Endodermal cell (in vitro differentiated cells): ENCODE measurements around the gene RHOT1. TPM values are rescaled to one million over a fixed set of nuclear protein-coding genes. Genes with fewer than 3 reads are reported as not detected.

Experiments
- DNase-seq: peaks from one replicate; pipeline ENCODE4 v3.0.0-alpha.2; 2017
- H3K27ac ChIP-seq: 2 replicates; pipeline ENCODE4 v1.5.1; 2013; ENCODE audit warnings: mild to moderate bottlenecking, low read depth, low read length, moderate library complexity
- H3K27me3 ChIP-seq: 2 replicates; pipeline ENCODE4 v1.6.1; 2013; ENCODE audit warnings: mild to moderate bottlenecking, low read length, moderate library complexity; ENCODE audit not compliant: insufficient read depth, control insufficient read depth, poor library complexity, severe bottlenecking
- H3K36me3 ChIP-seq: 2 replicates; pipeline ENCODE4 v1.7.0; 2013; ENCODE audit warnings: mild to moderate bottlenecking, low read length, moderate library complexity; ENCODE audit not compliant: control insufficient read depth, insufficient read depth
- H3K4me1 ChIP-seq: one replicate; pipeline ENCODE4 v1.7.0; 2013; ENCODE audit warnings: low read length; ENCODE audit not compliant: control insufficient read depth, insufficient read depth
- H3K4me3 ChIP-seq: 2 replicates; pipeline ENCODE4 v1.5.1; 2013; ENCODE audit warnings: mild to moderate bottlenecking, low read length, moderate library complexity
- H3K9ac ChIP-seq: 2 replicates; pipeline ENCODE4 v1.6.1; 2013; ENCODE audit warnings: mild to moderate bottlenecking, low read length, moderate library complexity; ENCODE audit not compliant: poor library complexity, severe bottlenecking; ENCODE audit errors: extremely low read depth
- H3K9me3 ChIP-seq: 2 replicates; pipeline ENCODE4 v1.6.1; 2013; ENCODE audit warnings: mild to moderate bottlenecking, low read length, moderate library complexity; ENCODE audit not compliant: control insufficient read depth
- H3K27ac Mint-ChIP-seq: 2 replicates; pipeline ENCODE4 v1.8.0; 2020; ENCODE audit warnings: mixed read lengths
- H3K27me3 Mint-ChIP-seq: 2 replicates; pipeline ENCODE4 v1.8.0; 2021; ENCODE audit warnings: mild to moderate bottlenecking, mixed read lengths; ENCODE audit not compliant: insufficient read depth
- H3K36me3 Mint-ChIP-seq: 2 replicates; pipeline ENCODE4 v1.8.0; 2020; ENCODE audit warnings: low read depth, mixed read lengths
- H3K4me1 Mint-ChIP-seq: 2 replicates; pipeline ENCODE4 v1.8.0; 2020; ENCODE audit warnings: mixed read lengths
- H3K4me3 Mint-ChIP-seq: 2 replicates; pipeline ENCODE4 v1.8.0; 2020; ENCODE audit warnings: mild to moderate bottlenecking, moderate library complexity, mixed read lengths
- H3K9me3 Mint-ChIP-seq: 2 replicates; pipeline ENCODE4 v1.8.0; 2020; ENCODE audit warnings: mild to moderate bottlenecking, mixed read lengths
- CTCF ChIP-seq: fragments of 200-600 bp; sonication (generic); conservative IDR thresholded peaks from 2 replicates; pipeline ENCODE4 v1.5.0; 2021; ENCODE audit warnings: antibody characterized with exemption, mild to moderate bottlenecking
- WGBS, 2 experiments: methylation state at CpG; one replicate each; pipeline versions ENCODE4 v1.1.5 to v1.1.7; 2013; ENCODE audit warnings: missing lambda C conversion rate in 2 of 2, mixed read lengths in 1 of 2; ENCODE audit not compliant: insufficient coverage in 1 of 2, insufficient read length in 1 of 2; 5-methylcytosine and 5-hydroxymethylcytosine counted together
- total RNA-seq, 2 donors: library from RNA; stranded (reverse); fragmentation: NEBNext Ultra II Directional in 1 of 2; extraction: Animal tissue kit (Norgen Biotek cat#: 25700) in 1 of 2; gene quantifications; 2 replicates in 1 of 2; 3 replicates in 1 of 2; pipeline ENCODE4 v1.2.1, GENCODE V29; 2021

RHOT1 gene
- total RNA-seq, 2 donors from 2014 or later, result 30.0 to 35.7 TPM

- no peak overlapping the region for H3K9ac ChIP-seq
- H3K27me3 ChIP-seq, result peaks cover 79% of the 10 kb centered on the region
- Mint-ChIP-seq H3K27ac (no peak overlapping the region), H3K36me3 (no peaks in the 10 kb centered on the region), H3K9me3 (no peaks in the 10 kb centered on the region), H3K4me3 (peak overlapping the region; percentile 58), H3K4me1 (peaks cover 20% of the 10 kb centered on the region), H3K27me3 (peaks cover 81% of the 10 kb centered on the region)
- DNase-seq, result peak; percentile 77
- H3K36me3 ChIP-seq, result no peaks in the 10 kb centered on the region
- H3K4me3 ChIP-seq, result no peak overlapping the region
- peaks cover 6% of the 10 kb centered on the region for H3K4me1 ChIP-seq
- no peaks in the 10 kb centered on the region for H3K9me3 ChIP-seq
- 26 to 31% methylated on average over 6 to 8 of the region's 8 CpGs for WGBS, 2 experiments
- H3K27ac ChIP-seq, result no peak overlapping the region
- no peak for TF ChIP-seq CTCF
These were observed 122.5 kb downstream of the RHOT1 start for GRCh38 chr17:32264823-32265191.

- Histone ChIP-seq H3K4me1 (peaks cover 6% of the 10 kb centered on the region), H3K9ac (no peak within 1 kb of the TSS), H3K36me3 (no peaks in the 10 kb centered on the region), H3K27ac (no peak within 1 kb of the TSS), H3K27me3 (peaks cover 80% of the 10 kb centered on the region), H3K9me3 (no peaks in the 10 kb centered on the region), H3K4me3 (peak within 1 kb of the TSS; percentile 71)
- Mint-ChIP-seq H3K27me3 (peaks cover 84% of the 10 kb centered on the region), H3K36me3 (no peaks in the 10 kb centered on the region), H3K4me3 (peak within 1 kb of the TSS; percentile 58), H3K9me3 (no peaks in the 10 kb centered on the region), H3K4me1 (peaks cover 20% of the 10 kb centered on the region), H3K27ac (no peak within 1 kb of the TSS)
- peak; percentile 78 for DNase-seq
- TF ChIP-seq CTCF, result no peak
- WGBS, 2 experiments, result 2 to 10% methylated on average over 10 to 68 of the region's 68 CpGs
These were observed 123.1 kb downstream of the RHOT1 start, which contains the start of gene RHBDL3 for GRCh38 chr17:32265192-32265923. Gene RHBDL3, plus strand, starts transcription at chr17:32265832. Its CDS starts 358 bp downstream, at chr17:32266190.

GRCh38 chr17:32266051-32266388 lies 123.7 kb downstream of the RHOT1 start:
- Histone ChIP-seq H3K4me1 (peaks cover 6% of the 10 kb centered on the region), H3K9ac (no peak overlapping the region), H3K4me3 (peak overlapping the region; percentile 71), H3K36me3 (no peaks in the 10 kb centered on the region), H3K9me3 (no peaks in the 10 kb centered on the region), H3K27ac (no peak overlapping the region), H3K27me3 (peaks cover 86% of the 10 kb centered on the region)
- peaks cover 84% of the 10 kb centered on the region for H3K27me3 Mint-ChIP-seq
- peak overlapping the region; percentile 57 for H3K4me3 Mint-ChIP-seq
- DNase-seq, result no peak
- no peak for TF ChIP-seq CTCF
- H3K27ac Mint-ChIP-seq, result no peak overlapping the region
- no peaks in the 10 kb centered on the region for H3K36me3 Mint-ChIP-seq
- no peaks in the 10 kb centered on the region for H3K9me3 Mint-ChIP-seq
- 0 to 1% methylated on average over 11 to 55 of the region's 55 CpGs for WGBS, 2 experiments
- H3K4me1 Mint-ChIP-seq, result peaks cover 20% of the 10 kb centered on the region
